ENCODE data around the gene NIPSNAP3A.
A peak's percentile ranks its signal among the peaks of the same experiment; 100 is the strongest.
"Not testable (repeated sequence)": the region's sequence is repeated elsewhere in the genome, so short reads cannot be mapped to it uniquely, and the experiment has no call there.

Gene NIPSNAP3A

DNA sequence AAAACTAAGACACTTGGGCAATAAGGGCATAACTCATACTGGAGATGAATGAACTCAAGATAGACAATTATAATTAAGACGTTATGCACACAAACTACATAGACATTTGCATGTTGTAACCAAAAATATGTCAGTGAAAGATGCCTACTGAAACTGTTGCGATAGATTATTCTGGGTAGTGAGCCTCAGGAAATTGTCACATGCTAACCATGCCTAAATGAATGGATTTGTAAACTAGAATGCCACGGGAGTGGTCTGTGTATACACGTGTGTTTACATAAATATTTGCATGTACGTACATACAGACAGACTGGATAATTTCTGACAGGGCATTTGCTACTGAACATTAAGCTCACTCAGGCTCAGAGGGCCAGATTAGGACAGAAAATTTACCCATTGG, 17.7 kb downstream of the NIPSNAP3A start:
- Histone ChIP-seq H3K27ac (no peak overlapping the region), H3K4me1 (no peaks in the 10 kb centered on the region), H3K27me3 (ENCODE audit: control insufficient read depth, insufficient read depth, low read length) (no peaks in the 10 kb centered on the region), H3K4me3 (ENCODE audit: low read depth, low read length) (no peak overlapping the region), H3K79me2 (no peaks in the 10 kb centered on the region), H3K9me3 (ENCODE audit: control insufficient read depth, low read length) (no peaks in the 10 kb centered on the region), H3K36me3 (ENCODE audit: control insufficient read depth, insufficient read depth, low read length) (no peaks in the 10 kb centered on the region), H2AFZ (no peak overlapping the region), H3K4me2 (ENCODE audit: low read length) (peak overlapping the region; percentile 31), H3K9ac (no peak overlapping the region)
- TF ChIP-seq CTCF (IDR thresholded peaks at IDR 0.05) = no peak

DNA sequence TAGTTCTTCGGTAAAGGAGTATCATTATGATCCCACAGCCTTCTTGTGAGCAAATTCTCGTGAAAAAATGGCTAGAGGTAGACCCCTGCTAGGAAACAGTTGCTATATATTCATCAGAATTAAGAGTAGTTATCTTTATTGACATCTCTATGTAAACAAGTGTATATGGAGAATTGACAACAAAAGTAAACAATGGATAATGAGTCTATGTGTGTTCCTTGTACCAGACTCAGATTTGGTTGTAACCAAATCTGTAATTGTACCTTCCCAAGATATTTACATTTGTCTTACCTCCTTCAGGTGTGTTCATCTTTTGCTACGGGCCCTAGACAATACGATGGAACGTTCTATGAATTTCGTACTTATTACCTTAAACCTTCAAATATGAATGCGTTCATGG, 18.5 kb downstream of the NIPSNAP3A start:
- Histone ChIP-seq H3K9me3 (ENCODE audit: control insufficient read depth, low read length) (no peaks in the 10 kb centered on the region), H3K27ac (no peak overlapping the region), H3K79me2 (no peaks in the 10 kb centered on the region), H3K27me3 (ENCODE audit: control insufficient read depth, insufficient read depth, low read length) (no peaks in the 10 kb centered on the region), H3K4me3 (ENCODE audit: low read depth, low read length) (no peak overlapping the region), H3K36me3 (ENCODE audit: control insufficient read depth, insufficient read depth, low read length) (no peaks in the 10 kb centered on the region), H2AFZ (no peak overlapping the region), H3K9ac (no peak overlapping the region), H3K4me2 (ENCODE audit: low read length) (no peak overlapping the region), H3K4me1 (no peaks in the 10 kb centered on the region)
- no peak for TF ChIP-seq CTCF (IDR thresholded peaks at IDR 0.05)

- no peak overlapping the region for H3K4me2 ChIP-seq (ENCODE audit: low read length)
- no peaks in the 10 kb centered on the region for H3K79me2 ChIP-seq
- no peak overlapping the region for H3K27ac ChIP-seq
- H3K4me3 ChIP-seq (ENCODE audit: low read depth, low read length) = no peak overlapping the region
- H3K27me3 ChIP-seq (ENCODE audit: control insufficient read depth, insufficient read depth, low read length) = no peaks in the 10 kb centered on the region
- H2AFZ ChIP-seq = no peak overlapping the region
- H3K4me1 ChIP-seq = no peaks in the 10 kb centered on the region
- no peak overlapping the region for H3K9ac ChIP-seq
- H3K36me3 ChIP-seq (ENCODE audit: control insufficient read depth, insufficient read depth, low read length) = no peaks in the 10 kb centered on the region
- H3K9me3 ChIP-seq (ENCODE audit: control insufficient read depth, low read length) = no peaks in the 10 kb centered on the region
- TF ChIP-seq CTCF (IDR thresholded peaks at IDR 0.05) = no peak
Measured at GRCh38 chr9:104767507-104767906, 20.0 kb downstream of the NIPSNAP3A start.

GRCh38 chr9:104769029-104769428, 21.5 kb downstream of the NIPSNAP3A start:
- H3K4me1 ChIP-seq; H3K36me3 ChIP-seq (ENCODE audit: control insufficient read depth, insufficient read depth, low read length); H3K79me2 ChIP-seq; H3K9me3 ChIP-seq (ENCODE audit: control insufficient read depth, low read length); H3K4me3 ChIP-seq (ENCODE audit: low read depth, low read length); H3K27ac ChIP-seq; H3K9ac ChIP-seq; H3K27me3 ChIP-seq (ENCODE audit: control insufficient read depth, insufficient read depth, low read length); H3K4me2 ChIP-seq (ENCODE audit: low read length); H2AFZ ChIP-seq: not testable (repeated sequence)

DNA sequence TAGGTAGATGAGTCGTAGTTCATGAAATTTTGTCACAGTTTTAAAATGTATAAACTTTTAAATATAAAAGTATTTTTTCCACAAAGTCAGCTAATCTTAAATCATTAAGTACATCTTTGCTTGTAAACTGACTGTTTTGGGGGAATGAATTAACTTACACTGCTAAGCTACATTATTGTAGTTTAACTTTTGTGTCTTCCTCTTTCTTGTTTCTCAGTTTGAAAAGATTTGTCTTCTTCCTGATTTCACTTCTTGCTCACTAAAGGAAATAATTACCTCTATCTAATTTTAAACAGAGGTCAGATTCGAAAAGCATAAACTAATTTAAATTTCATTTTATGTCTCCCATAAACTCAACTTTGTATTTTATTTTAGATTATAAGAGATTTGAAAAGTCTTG, 22.2 kb downstream of the NIPSNAP3A start:
- H2AFZ ChIP-seq = no peak overlapping the region
- H3K79me2 ChIP-seq = no peaks in the 10 kb centered on the region
- no peak overlapping the region for H3K27ac ChIP-seq
- no peak overlapping the region for H3K9ac ChIP-seq
- no peaks in the 10 kb centered on the region for H3K27me3 ChIP-seq (ENCODE audit: control insufficient read depth, insufficient read depth, low read length)
- TF ChIP-seq CTCF (IDR thresholded peaks at IDR 0.05) = no peak
- no peaks in the 10 kb centered on the region for H3K36me3 ChIP-seq (ENCODE audit: control insufficient read depth, insufficient read depth, low read length)
- no peaks in the 10 kb centered on the region for H3K4me1 ChIP-seq
- H3K4me3 ChIP-seq (ENCODE audit: low read depth, low read length) = no peak overlapping the region
- no peak overlapping the region for H3K4me2 ChIP-seq (ENCODE audit: low read length)
- no peaks in the 10 kb centered on the region for H3K9me3 ChIP-seq (ENCODE audit: control insufficient read depth, low read length)
